Lower leg skin (tissue), 3 donors: ENCODE measurements around the gene ZBTB7C.

Experiments used
- CTCF ChIP-seq, 3 donors: fragments of 450-650 bp; IDR thresholded peaks; one replicate each; pipeline ENCODE4 v1.5.1; 2016; ENCODE audit warnings: antibody characterized with exemption in 3 of 3, mild to moderate bottlenecking in 3 of 3, moderate library complexity in 2 of 3
- POLR2A ChIP-seq, 2 donors: fragments of 450-650 bp; IDR thresholded peaks; one replicate each; pipeline ENCODE4 v1.6.1; 2016 to 2017; ENCODE audit warnings: antibody characterized with exemption in 2 of 2, mild to moderate bottlenecking in 1 of 2, moderate library complexity in 1 of 2

GRCh38 chr18:48129621-48130082 is 279.5 kb downstream of the ZBTB7C start:
- no peak for TF ChIP-seq POLR2A (IDR thresholded peaks at IDR 0.05)
- TF ChIP-seq CTCF (IDR thresholded peaks at IDR 0.05) = no peak
